ENCODE data around the gene C19orf44.

Gene C19orf44

DNA sequence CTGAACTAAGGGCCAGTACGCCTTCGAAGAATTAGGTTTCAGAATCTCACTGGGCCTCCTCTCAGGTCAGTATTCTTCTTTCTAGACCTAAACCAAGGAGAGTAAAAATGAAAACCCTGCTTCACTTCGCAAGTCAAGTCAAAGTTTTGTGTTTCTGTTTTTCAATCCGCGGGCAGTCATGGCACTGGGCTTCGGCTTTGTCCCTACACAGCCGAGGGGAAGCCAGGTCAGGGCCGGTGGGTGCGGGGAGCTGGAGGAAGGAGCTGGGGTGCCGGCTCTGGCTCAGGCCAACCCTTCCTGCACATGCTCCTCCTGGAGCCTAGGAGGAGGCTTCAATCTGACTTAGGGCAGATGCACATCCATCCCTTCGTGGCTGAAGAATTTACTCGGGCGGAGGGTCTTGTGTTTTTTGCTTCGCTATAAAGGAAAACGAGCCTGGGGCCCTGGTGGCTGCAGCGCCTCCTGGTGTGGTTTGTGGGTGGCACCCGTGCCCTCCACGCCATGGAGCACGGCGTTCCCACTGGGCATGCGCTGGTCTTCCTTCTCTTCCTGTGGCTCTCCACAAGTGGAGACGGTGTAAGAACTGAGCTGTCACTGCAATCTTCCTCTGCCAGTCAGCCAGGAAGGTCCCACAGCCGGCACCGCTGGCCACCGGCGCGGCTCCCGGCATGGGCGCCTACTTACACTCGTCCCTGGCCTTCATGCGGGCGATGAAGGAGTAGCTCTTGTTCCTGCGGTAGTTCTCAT lies 22.5 kb downstream of the C19orf44 start:
- no peak for DNase-seq

DNA sequence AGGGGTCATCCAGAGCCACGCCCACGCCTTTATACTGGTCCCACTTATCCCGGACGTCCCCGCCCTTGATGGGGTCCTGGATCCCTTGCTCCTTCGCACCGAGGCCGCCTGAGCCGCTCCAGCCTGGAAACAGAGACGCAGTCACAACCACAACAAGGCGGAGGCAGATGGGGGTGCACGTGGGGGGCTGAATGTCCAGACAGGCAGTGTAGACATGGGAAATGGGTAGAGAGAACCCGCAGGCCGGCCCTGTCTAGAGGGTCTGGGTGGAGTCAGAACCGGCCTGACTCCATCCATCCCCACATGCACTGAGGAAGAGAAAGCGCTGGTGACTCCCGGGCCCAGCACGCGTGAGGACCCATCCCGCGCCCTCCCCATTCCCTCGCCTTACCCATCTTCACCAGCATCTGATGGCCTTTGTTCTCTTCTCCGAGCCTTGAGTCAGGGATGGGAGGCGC lies 23.1 kb downstream of the C19orf44 start:
- no peak for DNase-seq

DNA sequence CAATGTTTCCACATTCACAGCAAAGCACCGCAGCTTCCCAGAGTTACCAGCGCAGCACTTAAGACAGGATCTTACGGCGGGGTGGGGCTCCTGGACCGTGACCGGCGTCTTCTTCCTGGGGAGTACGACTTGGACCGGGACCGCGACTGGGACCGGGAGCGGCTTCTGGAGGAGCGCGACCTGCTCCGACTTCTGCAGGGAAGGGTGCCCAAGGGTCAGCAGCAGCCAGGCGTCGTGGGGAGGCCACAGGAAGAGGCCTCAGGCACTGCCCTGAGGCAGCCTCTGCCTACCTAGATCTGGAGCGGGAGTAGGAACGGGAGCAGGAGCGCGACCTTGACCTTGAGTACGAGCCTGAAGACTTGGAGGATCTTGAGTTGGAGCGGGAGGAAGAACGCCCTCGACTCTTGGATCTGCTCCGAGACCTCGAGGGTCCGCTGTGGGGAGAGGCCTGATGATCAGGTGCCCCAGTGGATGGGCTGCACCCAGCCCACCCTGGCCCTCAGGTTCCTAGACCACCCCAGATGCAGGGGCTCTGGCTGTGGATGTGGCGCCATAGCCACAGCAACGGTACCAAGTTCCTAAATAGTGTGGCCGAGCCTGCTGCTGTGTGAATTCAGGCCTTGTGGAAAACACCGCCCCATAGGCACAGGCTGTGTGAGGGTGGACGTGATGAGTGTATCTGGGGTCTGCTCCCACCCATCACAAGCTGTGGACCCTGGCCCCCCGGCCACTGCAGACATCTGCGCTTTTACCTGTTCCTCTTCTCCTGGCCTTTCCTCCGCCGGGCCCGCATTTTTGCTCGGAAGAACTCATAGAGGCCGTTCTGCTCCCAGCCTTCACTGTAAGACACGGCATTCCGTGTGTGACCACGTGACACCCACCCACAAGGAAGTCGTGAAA lies 24.1 kb downstream of the C19orf44 start:
- DNase-seq: no peak

DNA sequence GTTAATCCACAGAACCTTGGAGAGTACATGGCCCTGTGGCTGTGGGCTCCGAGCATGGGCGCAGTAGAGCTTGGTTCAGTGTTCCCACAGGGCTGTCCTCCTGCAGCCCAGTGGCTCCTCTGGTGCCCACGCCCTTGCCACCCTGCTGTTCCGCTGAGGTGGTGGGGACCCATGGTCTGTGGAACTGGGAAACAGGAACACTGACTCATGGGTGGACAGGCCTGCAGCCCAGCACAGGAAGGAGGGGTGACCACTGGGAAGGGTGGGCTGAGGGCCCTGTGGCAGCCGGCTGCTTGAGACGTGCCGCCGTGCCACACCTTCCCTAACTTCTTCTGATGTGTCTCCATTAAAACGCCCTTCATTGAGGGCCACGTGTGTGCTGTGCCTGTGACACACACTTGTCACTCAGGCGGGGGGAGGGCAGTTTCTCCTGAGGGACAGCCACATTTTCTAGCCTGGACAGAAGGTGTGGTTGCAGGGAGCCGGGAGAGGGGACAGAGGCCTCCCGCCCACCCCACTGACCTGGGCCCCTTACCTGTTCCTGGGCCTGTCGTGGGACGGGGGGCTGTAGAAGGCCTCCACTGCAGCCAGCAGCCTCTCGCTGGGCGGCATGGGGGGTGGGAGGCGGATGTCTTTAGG lies 24.9 kb downstream of the C19orf44 start:
- DNase-seq: no peak

GRCh38 chr19:16521715-16522289 lies 25.6 kb downstream of the C19orf44 start:
- no peak for DNase-seq

DNA sequence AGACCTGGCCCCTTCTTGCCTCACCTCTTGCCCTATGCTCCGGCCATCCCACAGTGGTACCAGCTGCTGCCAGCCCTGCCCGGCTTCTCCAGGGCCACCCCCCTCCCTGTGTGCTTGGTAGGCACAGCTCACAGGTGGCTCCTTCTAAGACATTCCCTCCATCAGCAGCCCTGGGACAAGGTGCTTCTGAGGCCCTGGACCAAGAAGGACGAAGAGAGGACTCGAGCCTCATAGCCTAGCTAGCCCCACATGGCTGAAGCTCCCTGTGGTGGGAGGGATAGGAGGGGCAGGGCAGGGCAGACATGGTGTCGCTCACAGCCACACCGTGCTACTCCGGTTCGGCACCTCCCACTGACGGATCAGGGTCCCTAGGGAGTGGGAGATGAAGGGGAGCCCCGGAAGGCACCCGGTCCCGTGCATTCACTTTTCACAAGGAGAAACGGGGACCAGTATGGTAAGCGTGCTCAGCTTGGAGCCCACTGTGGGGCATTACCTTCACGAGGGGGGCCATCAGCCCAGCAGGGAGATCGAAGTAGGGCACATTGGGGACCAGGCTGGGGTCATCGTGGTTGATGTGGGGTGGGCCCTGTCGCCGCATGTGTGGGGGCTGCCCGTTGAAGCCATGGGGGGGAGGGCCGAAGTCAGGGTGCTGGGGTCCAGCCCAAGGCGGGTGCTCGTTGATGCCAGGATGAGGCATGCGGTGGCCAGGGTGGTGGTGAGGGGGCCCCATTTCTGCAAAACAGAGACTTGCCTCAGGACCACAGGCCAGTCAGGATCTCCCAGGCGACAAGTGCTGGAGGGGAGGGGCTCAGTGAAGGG lies 26.6 kb downstream of the C19orf44 start:
- DNase-seq: no peak

DNA sequence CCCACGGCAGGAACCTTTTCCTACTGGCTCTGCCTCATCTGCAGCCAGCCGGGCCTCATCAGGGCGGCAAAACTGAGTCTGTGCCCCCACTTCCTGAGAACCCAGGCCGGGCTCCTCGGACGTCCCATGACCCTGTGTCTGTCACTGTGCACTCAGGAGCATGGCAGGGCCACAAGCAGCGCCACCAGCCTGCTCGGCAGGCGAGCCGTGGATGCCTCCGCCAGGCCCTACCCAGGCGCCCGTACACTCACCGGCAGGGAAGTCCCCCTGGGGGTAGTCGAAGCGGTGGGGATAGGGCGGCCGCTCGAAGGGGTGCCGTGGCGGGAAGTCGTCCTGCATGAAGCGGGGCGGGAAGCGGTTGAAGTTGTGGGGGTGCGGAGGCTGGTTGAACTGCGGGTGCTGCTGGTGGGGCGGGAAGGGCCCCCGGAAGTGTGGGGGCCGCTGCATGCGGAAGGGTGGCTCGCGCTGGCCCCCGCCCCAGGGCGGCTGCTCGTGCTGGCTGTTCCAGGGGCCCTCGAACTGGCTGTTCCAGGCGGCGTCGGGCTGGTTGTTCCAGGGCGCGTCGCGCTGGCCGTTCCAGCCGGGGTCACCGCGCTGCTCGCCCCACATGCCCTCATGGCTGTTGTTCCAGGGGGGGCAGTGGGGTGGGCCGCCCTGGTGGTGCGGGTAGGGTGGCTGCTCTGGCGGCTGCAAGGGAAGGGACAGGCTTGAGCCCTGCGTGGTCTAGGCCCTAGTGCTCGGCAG lies 29.0 kb downstream of the C19orf44 start:
- no peak for DNase-seq

DNA sequence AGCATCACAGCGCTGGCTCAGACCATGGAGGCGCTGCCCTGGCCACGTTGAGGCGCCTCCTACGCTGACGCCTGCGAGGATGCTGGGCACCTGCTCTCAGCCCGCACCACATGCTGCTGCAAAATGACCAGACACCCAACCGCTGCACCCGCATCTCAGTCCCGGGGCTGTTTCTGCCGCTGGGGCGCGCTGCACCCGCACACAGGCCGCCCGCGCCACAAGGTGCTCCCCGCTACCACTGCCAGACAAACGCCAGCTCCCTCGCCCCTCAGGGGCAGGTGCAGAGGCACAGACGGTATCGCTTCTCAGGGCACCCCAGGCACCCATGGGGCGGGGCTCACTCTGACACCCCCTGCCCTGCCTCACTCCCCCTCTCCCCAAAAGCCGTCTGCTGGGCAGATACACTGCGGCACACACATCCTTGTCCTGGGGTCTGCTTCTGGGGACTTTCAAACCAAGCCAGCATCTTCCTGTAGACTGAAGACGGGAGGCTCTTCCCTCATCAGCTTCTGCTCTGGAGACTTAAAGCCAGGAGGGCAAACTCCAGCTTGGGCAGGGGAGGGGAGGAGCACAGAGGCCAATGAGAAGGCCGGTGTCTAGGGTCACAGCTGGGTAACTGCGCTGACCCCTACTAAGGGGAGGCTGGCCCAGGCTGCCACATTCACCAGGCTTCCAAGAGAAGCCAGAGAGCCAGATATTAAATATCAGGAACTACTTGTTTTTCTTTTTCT lies 29.7 kb downstream of the C19orf44 start:
- DNase-seq: no peak

DNA sequence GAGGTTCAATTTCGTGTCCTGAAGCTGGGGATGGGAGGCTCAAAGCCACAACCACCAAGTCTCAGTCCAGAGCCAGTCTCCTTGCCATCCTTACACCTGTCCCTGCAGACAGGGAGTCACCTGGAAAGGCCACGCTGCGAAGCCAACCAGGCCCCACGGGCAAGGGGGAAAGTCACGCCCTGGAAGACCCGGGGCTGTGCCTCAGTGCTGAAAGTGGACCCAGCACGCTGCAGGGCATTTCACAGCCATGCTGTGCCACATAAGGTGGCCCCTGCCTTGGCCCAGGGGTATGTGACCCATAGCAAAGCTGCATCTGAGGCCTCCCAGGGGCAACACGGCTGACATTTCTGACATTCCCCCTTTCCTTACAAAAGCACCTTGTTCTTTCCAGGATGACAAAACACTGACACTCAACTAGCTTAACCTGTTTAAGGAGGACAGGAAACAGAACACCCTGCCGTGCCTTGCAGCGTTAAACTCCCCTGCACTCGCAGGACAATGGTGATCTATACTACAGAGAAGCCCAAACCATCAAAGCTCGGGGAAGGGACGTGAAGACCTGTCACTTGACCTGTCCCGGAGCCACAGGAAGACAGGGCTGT lies 31.2 kb downstream of the C19orf44 start:
- no peak for DNase-seq

DNA sequence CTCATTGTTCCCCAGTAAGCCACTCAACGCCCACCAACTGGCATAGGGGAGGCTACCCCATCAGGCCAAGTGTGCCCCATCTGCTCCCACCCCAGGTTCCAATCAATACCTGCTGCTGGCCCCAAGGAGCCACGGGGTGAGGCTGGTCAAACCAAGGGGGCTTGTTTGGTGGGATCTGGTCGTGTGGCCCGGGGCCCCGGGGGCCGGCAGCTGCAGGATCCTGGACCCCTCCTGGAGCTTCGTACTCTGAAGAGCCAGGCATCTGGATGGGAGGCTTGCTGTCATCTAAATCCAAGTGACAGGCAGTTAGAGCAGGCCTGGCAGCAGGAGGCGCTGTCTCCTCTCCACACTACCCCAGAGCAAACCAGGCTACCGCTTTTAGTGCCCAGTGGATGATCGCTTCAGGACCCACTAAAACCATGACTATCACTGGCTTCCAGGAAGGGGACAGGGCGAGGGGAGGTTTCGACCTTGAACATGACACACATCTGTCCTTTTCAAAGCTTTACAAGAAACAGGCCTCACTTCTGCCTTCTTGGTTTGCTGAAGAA lies 31.9 kb downstream of the C19orf44 start:
- peak in 1 of 4 experiments; percentile 37 for DNase-seq

- no peak for DNase-seq
These were observed 33.4 kb downstream of the C19orf44 start for GRCh38 chr19:16529466-16530144.

DNA sequence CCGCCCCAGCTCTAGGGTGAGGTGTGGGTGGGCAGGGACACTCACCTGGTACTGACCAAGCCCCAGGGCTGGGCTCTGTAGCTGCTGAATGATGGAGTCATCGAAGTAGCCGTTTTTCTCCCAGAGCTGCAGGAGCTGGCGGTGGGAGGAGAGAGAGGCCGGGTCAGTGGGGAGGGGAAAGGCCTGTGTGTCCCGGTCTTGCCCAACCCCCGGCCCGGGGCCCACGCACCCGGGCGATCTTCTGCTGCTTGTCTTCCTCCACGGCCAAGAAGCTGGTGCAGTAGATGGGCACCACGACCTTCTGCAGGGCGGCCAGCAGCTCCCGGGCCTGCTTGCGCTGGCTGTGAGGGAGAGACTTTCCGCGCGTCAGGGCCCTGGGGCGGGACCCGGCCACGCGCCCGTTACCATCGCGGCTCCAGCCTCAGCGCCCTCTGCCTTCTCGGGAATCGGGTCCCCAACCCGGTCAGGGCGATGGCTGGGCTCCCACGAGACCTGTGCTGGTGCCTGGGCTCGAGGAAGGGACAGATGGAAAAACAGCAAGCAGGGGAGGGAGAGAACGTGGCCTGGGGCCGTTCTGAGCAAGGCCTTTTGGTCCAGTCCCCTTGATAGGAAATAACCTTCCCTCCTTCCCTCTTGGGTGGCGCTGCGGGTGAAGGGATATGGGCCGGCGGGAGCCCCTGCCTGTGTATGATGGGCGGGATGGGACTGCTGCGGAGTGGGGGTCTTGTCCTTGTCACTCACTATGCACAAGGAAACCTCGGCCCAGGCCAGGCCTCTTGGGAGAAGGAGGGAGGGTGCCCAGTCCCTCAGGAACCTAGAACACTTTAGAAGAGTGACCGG lies 34.6 kb downstream of the C19orf44 start:
- no peak for DNase-seq

GRCh38 chr19:16531380-16531669 lies 35.1 kb downstream of the C19orf44 start:
- no peak for DNase-seq

- DNase-seq: no peak
These were observed 36.4 kb downstream of the C19orf44 start for GRCh38 chr19:16532440-16533234.

DNA sequence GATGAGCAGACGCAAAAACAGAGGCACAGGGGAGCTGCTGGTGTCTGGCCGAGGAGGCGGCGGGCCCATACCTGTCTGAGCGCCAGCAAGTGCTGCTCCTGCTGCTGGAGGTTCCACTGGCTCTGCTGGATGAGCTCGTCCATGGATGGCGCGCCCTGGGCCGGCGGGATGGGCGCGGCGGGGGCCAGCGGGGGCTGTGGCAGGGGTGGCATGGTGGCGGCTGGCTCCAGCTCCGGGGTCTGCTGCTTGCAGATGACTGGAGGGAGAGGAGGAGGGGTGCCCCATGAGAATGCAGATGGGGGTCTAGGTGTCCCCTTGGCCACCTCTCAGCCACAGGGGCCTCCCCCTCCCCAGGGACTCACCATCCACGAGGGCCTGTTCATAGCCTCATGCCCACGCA lies 39.2 kb downstream of the C19orf44 start:
- DNase-seq: no peak

DNA sequence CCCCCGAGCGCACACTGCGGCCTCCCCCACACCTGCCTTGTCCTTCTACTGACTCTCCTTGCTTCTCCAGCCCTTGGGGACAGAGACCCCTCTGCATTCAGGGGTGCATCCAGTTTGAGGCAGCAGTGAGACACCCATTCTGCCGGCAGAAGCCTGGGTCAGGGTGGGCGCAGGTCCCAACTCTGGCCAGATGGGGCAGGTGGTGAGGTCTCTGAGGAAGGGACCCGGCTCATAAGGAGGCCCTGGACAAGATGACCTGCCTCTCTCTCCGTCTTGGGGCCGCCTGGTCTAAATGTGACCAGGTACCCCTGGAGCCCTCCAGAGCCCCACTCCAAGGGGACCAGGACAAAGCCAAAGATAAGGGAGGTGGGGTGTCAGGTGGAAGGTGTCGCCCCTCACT lies 39.9 kb downstream of the C19orf44 start:
- DNase-seq: no peak

DNA sequence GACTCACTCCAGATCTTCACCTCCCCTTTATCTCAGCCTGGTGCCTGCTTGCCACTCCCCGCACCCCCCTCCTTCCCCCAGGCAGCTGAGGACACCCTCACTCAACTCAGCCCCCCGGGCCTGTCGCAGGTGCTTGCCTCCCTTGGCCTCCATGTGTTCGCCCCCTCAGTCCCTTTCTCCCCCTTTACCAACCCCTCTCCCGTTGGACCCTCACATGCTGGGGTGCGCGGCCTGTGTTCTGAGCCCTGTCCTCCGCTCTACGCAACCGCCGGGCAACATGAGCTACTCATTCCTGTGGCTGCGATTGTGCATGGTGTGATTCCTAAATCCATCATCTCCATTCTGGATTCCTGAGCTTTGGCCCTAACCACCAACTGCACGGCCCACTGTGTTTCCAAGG lies 40.9 kb downstream of the C19orf44 start:
- no peak for DNase-seq

GRCh38 chr19:16540948-16541347 lies 44.8 kb downstream of the C19orf44 start:
- no peak for DNase-seq

Measured in activated naive CD4-positive, alpha-beta T cell (primary cell).